Measurements from ENCODE around the gene MCM5.
"Not testable (repeated sequence)": the region's sequence is repeated elsewhere in the genome, so short reads cannot be mapped to it uniquely, and the experiment has no call there.

Gene MCM5

DNA sequence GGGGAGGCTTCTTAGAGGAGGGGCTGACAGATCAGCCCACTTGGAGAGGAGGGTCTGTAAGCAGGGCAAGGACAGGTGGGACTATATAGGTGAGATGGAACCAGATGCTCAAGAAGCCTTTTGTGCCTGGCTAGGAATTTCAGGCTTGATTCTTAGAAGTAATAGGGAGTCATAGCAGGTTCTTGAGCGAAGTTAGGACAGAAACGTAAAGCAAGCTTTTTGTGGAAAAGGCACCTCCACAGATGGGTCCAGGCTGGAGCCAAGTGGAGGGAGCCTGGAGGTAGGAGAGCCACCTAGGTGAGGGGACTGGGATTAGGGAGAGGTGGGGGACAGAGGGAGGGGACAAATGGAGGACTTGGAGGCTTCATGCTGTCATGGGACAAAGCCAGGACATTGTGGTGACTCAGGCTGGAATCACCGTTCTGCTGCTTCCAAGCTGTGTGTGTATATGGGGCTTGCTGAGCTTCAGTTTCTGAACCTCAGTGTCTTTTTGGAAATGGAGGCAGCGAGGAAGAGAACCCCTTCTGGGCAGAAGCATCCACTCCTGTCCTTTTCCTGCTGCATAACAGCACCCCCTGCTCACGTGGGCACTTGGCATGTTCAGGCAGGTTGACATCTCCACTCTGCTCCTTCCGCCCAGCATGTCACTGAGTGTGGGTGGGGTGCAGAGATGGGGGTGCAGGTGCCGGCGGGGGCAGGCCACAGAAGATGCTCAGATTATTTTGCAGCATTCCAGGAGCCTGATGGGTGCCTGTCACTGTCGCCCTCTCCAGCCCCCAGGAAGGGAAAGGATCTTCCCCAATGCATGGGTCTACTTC lies 58.0 kb downstream of the MCM5 start:
- Histone ChIP-seq H2AFZ (no peak overlapping the region), H3K4me1 (no peaks in the 10 kb centered on the region), H3K4me3 (ENCODE audit: low read depth, low read length) (no peak overlapping the region), H3K36me3 (ENCODE audit: control insufficient read depth, insufficient read depth, low read length) (no peaks in the 10 kb centered on the region), H3K4me2 (ENCODE audit: low read length) (no peak overlapping the region), H3K9ac (no peak overlapping the region), H3K79me2 (no peaks in the 10 kb centered on the region), H3K9me3 (ENCODE audit: control insufficient read depth, low read length) (no peaks in the 10 kb centered on the region), H3K27me3 (ENCODE audit: control insufficient read depth, insufficient read depth, low read length) (no peaks in the 10 kb centered on the region), H3K27ac (no peak overlapping the region)
- TF ChIP-seq, protein P1, sequence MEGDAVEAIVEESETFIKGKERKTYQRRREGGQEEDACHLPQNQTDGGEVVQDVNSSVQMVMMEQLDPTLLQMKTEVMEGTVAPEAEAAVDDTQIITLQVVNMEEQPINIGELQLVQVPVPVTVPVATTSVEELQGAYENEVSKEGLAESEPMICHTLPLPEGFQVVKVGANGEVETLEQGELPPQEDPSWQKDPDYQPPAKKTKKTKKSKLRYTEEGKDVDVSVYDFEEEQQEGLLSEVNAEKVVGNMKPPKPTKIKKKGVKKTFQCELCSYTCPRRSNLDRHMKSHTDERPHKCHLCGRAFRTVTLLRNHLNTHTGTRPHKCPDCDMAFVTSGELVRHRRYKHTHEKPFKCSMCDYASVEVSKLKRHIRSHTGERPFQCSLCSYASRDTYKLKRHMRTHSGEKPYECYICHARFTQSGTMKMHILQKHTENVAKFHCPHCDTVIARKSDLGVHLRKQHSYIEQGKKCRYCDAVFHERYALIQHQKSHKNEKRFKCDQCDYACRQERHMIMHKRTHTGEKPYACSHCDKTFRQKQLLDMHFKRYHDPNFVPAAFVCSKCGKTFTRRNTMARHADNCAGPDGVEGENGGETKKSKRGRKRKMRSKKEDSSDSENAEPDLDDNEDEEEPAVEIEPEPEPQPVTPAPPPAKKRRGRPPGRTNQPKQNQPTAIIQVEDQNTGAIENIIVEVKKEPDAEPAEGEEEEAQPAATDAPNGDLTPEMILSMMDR (IDR thresholded peaks at IDR 0.05) = no peak

DNA sequence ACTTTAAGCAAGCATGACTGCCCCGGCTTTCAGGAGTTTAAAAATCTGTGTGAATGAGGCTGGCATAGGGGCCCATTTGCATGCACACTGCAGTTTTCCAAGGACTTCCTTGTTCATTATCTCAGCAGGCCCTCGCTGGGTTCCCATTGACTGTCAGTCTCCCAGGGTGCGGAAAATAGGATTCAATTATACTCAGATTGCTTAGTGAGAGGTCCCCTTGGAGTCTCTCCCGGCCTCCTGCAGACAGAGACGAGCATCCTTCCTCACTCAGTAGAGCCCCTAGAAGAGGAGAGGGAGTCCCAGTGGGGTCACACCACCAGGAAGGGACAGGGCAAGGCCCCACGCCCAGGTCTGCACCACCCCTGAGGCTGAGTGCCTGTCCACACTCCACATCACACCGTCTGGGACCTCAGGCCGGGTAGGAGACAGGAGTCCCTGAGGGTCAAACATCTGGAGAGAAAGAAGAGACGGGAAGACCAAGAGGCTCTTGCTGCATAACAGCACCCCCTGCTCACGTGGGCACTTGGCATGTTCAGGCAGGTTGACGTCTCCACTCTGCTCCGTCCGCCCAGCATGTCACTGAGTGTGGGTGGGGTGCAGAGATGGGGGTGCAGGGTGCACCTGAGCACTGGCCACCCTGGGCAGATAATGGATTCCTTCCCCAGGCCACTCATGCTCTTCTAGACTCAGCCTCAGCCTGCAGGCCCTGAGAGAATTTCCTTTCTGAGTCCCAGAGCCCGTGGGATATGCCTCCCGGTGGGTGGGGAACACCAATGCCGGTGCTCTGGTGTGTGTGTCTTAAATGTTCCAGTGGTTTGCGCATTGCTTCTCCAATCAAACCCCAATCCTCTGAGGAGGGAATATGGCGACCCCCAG lies 58.8 kb downstream of the MCM5 start:
- no peak overlapping the region for H3K4me3 ChIP-seq (ENCODE audit: low read depth, low read length)
- no peaks in the 10 kb centered on the region for H3K79me2 ChIP-seq
- TF ChIP-seq, protein P1 (IDR thresholded peaks at IDR 0.05) = no peak
- H3K36me3 ChIP-seq (ENCODE audit: control insufficient read depth, insufficient read depth, low read length) = no peaks in the 10 kb centered on the region
- no peaks in the 10 kb centered on the region for H3K9me3 ChIP-seq (ENCODE audit: control insufficient read depth, low read length)
- H3K4me2 ChIP-seq (ENCODE audit: low read length) = no peak overlapping the region
- no peak overlapping the region for H3K9ac ChIP-seq
- no peak overlapping the region for H3K27ac ChIP-seq
- H3K4me1 ChIP-seq = no peaks in the 10 kb centered on the region
- H3K27me3 ChIP-seq (ENCODE audit: control insufficient read depth, insufficient read depth, low read length) = no peaks in the 10 kb centered on the region
- no peak overlapping the region for H2AFZ ChIP-seq

DNA sequence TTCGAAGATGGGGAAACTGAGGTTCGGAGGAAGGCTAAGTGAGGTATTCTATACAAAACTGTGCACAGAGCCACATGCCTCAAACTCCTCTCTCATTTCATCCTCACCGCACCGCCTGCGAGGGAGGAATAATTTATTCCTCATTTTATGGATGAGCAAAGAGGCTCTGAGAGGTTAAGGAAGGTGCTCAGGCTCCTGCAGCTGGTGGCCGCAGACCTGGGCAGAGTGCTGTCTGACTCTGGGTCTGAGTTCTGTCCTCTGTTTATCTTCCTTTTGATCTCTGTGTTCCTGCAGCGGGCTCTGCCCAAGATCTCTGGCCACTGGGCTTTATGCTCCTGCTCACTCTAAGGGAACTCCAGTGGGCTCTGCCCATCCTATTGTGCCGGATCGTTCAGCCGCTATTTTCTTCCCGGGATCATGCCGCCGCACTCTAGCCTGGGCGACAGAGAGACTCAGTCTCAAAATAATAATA lies 59.5 kb downstream of the MCM5 start:
- Histone ChIP-seq H2AFZ (no peak overlapping the region), H3K9me3 (ENCODE audit: control insufficient read depth, low read length) (no peaks in the 10 kb centered on the region), H3K27ac (no peak overlapping the region), H3K27me3 (ENCODE audit: control insufficient read depth, insufficient read depth, low read length) (no peaks in the 10 kb centered on the region), H3K36me3 (ENCODE audit: control insufficient read depth, insufficient read depth, low read length) (no peaks in the 10 kb centered on the region), H3K4me3 (ENCODE audit: low read depth, low read length) (no peak overlapping the region), H3K79me2 (no peaks in the 10 kb centered on the region), H3K4me2 (ENCODE audit: low read length) (no peak overlapping the region), H3K4me1 (no peaks in the 10 kb centered on the region), H3K9ac (no peak overlapping the region)
- TF ChIP-seq, protein P1 (IDR thresholded peaks at IDR 0.05) = no peak

DNA sequence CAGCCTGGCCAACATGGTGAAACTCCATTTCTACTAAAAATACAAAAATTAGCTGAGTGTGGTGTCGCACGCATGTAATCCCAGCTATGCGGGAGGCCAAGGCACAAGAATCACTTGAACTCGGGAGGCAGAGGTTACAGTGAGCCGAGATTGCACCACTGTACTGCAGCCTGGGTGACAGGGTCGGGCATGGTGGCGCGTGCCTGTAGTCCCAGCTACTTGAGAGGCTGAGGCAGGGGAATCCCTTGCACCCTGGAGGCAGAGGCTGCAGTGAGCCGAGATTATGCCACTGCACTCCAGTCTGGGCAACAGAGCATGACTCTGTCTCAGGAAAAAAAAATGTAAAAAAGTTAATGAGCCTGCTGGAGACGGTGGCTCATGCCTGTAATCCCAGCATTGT lies 60.0 kb downstream of the MCM5 start:
- not testable (repeated sequence) for H3K4me1 ChIP-seq; H3K9ac ChIP-seq; H3K9me3 ChIP-seq (ENCODE audit: control insufficient read depth, low read length); H3K27me3 ChIP-seq (ENCODE audit: control insufficient read depth, insufficient read depth, low read length); H3K4me3 ChIP-seq (ENCODE audit: low read depth, low read length); H3K36me3 ChIP-seq (ENCODE audit: control insufficient read depth, insufficient read depth, low read length); H3K27ac ChIP-seq; H3K4me2 ChIP-seq (ENCODE audit: low read length); H2AFZ ChIP-seq; H3K79me2 ChIP-seq

DNA sequence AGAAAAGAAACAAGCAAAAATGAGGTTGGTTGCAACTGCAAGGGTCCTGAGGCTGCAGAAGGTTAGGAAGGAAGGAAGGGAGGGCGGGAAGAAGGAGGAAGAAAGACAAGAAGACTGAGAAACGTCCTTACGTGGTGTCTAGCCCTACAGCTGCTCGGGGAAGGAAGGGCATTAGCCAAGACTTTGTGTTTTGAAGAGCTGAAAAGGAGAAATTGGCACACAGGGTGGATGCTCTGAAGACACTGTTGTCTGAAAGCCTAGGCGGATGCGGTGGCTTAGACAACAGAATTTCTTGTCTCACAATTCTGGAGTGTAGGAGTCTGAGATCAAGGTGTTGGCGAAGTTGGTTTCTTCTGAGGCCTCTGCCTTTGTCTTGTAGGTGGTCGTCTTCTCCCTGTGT lies 60.7 kb downstream of the MCM5 start:
- Histone ChIP-seq H3K27me3 (ENCODE audit: control insufficient read depth, insufficient read depth, low read length) (no peaks in the 10 kb centered on the region), H3K79me2 (no peaks in the 10 kb centered on the region), H3K27ac (no peak overlapping the region), H3K9me3 (ENCODE audit: control insufficient read depth, low read length) (no peaks in the 10 kb centered on the region), H2AFZ (no peak overlapping the region), H3K4me3 (ENCODE audit: low read depth, low read length) (no peak overlapping the region), H3K9ac (no peak overlapping the region), H3K4me2 (ENCODE audit: low read length) (no peak overlapping the region), H3K4me1 (no peaks in the 10 kb centered on the region), H3K36me3 (ENCODE audit: control insufficient read depth, insufficient read depth, low read length) (no peaks in the 10 kb centered on the region)
- TF ChIP-seq, protein P1 (IDR thresholded peaks at IDR 0.05) = no peak

Measured in parathyroid adenoma (tissue), 2 donors.